Dedifferentiated amniotic fluid mesenchymal stem cell (primary cell): ENCODE data around the gene SYN1.
"Not testable (repeated sequence)": the region's sequence is repeated elsewhere in the genome, so short reads cannot be mapped to it uniquely, and the experiment has no call there.

ENCODE experiments used
- DNase-seq: peaks from one replicate; pipeline ENCODE4 v3.0.0-alpha.2; 2016; ENCODE audit errors: extremely low spot score

SYN1 gene

DNA sequence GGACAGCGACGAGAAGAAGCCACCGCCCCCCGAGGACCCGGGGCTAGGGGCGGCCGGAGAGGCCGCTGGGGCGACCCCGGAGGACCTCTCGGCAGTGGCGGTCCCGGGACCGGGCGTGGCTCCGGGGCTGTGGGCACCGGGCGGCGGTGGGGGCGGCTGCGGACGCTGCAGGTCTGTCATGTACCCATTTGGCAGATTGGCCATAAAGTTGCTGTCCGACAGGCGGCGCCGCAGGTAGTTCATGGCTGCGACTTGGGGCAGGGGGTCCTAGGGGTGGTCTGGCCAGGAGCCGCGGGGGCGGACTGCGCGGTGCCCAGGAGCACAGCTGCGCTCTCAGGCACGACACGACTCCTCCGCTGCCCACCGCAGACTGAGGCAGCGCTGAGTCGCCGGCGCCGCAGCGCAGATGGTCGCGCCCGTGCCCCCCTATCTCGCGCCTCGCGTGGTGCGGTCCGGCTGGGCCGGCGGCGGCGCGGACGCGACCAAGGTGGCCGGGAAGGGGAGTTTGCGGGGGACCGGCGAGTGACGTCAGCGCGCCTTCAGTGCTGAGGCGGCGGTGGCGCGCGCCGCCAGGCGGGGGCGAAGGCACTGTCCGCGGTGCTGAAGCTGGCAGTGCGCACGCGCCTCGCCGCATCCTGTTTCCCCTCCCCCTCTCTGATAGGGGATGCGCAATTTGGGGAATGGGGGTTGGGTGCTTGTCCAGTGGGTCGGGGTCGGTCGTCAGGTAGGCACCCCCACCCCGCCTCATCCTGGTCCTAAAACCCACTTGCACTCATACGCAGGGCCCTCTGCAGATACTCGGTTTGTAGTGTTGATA, at the start of gene SYN1:
Gene SYN1, minus strand, starts transcription at position 372 of the 817 bp plus-strand sequence. Its CDS starts 129 bp downstream, at position 243.
- DNase-seq: no peak

DNA sequence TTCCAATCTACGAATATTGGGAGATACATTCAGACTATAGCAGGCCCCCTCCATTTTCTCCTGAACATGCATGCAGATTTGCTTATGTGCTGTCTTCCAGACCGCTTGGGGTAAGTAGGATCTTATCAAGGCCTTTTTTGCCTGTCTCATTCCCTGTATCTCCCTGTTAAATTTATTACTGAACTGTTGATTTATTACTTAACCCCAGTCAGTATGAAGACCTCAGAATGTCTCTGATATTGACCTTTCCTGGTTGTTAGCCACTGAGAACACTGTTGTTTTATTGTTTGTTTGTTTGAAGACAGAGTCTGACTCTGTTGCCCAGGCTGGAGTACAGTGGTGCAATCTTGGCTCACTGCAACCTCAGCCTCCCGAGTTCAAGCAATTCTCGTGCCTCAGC, 46.1 kb upstream of the SYN1 start:
- DNase-seq: not testable (repeated sequence)

DNA sequence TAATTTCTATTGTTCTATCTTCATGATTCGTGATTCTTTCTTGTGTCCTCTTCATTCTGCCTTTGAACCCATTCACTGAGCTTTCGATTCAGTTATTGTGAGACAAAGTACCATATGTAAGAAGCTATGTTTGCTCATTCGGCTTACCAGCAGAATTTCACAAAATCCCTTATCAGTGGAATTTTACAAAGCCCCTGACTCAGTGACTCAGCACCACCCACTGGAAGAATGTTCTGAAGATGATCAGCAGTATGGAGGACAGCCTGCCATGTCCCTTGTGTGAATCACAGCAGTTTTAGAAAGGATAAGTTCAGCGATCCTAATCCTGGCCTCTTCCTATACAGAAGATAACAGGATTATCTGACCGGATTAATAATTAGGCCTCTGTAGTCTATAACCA, 45.1 kb upstream of the SYN1 start:
- no peak for DNase-seq

DNA sequence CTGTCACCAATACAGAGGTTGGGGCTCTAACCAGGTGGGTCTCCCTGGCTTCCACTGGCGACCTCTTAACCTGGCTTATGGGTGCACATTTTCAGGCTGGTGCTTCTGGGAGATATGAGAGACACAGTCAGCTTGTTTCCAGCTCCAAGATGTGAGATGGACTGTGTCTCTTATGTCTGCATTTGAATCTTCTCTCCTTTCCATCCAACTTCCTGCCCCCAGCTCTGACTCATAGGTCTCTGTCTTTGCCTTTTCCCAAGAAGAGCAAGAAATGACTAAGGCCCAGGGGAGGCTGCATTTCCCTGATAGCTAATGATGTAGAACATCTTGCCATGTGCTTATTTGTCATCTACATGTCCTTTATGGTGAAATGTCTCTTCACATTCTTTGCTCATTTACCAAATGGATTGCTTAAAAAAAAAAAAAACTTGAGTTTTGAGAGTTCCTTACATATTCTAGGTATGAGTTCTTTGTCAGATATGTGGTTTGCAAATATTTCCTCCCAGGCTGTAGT, 42.5 kb upstream of the SYN1 start:
- DNase-seq: peak; percentile 68

DNA sequence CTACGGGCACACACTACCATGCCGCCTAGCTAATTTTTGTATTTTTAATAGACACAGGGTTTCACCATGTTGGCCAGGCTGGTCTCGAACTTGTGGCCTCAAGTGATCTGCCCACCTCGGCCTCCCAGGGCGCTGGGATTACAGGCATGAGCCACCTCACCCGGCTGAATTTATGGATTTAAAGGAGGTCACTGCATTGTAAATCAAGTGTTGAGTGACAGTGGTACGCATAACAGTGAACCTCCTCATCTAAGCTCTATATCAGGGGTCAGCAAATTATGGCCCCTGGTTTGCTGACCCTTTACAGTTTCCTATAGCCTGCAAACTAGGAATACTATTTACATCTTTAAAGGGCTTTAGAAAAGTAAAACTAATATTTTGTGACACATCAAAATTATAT, 41.9 kb upstream of the SYN1 start:
- DNase-seq: no peak

DNA sequence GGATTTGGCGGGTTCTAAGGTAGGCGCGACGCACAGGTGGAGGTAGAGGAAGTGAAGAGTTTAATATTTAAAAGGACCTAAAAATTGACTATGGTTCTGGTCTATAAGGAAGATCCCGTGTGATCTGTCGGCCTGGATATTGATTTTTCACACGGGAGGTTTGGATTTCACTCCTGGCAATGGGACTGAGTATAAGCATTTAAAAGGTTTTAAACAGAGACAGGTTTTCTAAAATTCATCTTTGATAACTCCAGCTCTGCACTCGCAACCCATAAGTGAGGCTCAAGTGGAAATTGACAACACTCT, 39.7 kb upstream of the SYN1 start:
- no peak for DNase-seq

DNA sequence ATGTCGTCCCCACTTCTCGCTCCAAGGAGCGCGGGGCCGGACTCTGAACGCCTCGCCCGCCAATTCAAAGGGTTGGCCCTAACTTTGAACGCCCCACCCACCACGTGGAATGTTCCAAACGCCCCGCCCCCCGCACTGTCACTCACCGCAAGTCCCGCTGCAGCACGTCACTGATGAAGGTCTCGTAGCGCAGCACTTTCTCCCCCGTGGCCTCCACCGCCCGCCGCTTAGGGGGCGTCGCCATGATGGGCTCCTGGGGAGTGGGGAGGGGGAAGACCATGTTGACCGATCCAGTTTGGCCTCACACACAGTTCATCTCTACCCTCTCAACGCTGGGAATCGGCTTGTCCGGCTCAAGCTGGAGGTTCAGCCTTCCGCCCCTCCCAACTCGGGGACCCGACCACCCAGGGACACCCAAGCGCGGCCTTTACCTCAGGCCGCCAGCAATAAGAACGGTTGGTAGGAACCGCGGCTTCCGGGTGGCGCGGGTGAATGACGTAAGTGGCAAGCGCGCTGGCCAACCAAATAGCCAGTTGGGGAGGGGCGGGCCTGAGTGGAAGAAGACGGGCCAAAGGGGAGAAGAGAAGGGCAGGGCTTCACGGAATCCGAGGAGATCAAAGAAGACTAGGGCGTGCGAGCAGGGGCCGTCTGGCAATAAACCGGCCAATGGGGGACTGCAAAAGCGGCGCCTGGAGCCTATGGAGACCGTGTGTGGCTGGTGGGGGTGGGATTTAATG, 39.2 kb upstream of the SYN1 start, which contains the start of gene UXT:
Gene UXT, minus strand, starts transcription at position 497 of the 737 bp plus-strand sequence. Its CDS starts 253 bp downstream, at position 244.
- DNase-seq: peak; percentile 93

DNA sequence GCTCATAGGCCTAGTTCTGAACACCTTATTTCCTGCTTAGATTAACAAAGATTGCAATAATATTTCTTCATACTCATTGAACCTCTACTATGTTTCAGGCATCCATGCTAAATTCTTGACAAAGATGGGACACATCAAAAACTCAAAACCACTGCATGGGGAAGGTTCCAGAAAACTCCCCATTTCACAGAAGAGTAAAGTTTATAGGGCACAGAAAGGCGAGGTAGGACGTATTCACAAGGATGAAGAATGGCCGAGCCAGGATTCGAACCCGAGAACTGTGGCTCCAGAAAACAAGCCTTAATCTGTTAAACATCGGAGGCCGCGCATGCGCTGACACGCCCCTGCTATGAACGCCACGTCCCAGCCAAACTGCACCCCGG, 38.6 kb upstream of the SYN1 start:
- no peak for DNase-seq

DNA sequence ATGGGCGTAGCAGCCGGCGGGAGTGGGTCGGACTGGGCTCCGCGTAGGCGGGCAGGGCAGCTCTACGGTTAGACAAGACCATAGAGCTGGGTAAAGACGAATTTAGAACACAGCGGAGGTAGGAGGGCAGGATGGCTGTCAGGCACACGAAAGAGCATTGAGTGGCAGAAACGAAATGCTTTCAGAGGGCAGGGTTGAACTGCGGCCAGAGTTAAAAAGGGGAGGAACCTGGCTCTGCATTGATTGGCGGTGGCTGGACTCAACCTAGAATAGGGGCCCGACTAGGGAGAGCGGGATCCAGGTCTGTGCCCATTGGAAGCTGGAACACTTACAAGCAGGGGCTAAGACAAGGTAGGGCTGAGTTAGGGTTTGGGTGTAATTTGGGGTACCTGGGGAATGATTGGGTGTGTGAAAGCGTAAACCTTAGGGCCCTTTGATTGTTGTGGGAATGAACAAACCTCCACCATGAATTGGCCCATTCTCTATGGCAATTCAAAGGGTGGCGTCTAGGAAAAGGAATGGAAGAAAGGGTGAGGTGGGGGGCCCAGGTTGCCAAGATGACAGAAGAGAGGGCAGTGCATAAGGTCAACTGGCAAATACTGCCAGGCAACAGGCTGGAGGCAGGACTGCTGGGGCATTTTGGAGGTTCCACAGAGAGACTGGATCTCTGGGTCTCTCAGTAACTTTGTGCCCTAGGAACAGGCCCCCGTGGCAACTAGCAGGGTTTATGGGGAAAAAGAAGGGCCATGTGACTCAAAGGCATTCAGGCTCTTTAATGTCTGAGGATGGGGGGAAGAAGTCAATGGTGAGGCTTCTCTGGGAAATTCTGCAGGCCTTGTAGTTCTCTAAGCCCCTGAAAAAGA, 31.6 kb upstream of the SYN1 start:
- no peak for DNase-seq

DNA sequence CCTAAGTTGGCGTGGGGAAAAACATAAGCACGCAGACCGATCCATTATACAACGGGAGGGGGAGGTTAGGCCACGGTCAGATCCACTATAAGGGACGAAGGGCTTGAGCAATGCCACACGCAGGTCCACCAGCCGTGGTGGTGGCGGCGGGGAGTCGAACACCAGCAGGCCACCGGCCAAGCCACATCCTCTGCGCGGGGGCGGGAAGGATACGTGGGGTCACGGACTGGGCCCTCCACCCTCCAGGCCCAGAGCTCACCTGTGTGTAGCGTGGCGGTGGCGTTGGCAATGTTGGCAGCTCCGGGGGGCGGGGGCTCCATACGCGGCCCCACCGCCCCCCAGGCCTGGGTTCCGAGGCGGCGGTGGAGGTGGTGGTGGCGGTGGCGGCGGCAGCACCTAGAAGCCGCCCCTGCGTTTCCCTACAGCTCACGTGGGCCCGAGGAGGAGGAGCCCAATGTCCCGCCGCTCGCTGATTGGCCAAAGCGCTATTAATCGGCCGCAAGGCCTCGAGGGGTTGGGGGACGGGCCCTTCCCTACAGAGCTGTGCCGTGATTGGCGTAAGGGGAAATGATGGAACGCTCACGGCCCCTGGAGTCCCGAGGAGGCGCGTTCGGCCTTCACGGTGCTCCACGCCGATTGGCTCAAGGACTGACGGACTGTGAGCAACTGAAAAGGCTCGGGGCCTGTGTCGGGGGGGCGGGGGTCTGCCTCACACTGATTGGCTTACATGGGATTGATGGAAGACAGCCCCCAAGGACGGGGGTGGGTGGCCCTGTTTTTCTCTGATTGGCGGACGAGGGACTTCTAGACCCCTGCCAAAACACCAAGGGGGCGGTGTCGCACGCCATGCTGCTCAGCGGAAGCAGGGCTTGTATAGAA, 30.7 kb upstream of the SYN1 start, which contains the start of gene ELK1:
Gene ELK1, minus strand, starts transcription at position 400 of the 879 bp plus-strand sequence. CDS start 9,122 bp downstream, outside the sequence.
- peak; percentile 96 for DNase-seq

DNA sequence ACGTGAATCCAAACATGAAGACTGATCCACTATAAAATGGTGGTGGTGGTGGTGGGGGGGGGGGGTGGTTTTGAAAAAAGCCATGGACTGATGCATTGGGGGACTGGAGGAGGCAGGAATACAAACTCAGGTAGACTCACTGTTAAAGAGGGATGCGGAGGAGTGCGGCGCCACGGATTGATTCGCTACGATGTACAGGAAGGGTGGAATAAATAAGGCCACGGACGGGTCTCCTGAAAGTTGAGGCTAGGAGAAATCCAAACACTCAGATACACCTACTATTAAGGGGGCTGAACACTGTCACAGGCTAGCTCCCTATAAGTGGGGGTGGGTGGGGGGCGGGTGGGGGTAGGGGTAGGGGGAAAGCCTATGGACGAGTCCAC, 30.1 kb upstream of the SYN1 start:
- DNase-seq: no peak

DNA sequence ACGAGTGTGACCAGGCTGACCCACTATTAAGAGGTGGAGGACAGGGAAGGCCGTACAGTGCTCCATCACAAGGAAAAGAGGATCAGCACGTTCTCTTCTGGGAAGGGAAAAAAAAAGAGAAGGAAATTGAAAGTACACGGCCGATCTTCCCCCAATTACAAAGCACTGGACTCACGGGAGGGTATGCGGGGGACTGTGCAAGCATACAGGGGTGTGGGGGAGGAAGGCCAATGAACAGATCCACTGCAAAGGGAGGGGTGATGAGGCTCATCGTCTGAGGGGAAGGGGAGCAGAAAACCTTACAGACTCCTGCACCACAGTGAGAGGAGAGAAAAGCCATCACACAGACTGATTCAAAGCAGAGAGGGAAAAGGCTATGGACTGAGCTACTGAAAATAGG, 29.6 kb upstream of the SYN1 start:
- DNase-seq: no peak

DNA sequence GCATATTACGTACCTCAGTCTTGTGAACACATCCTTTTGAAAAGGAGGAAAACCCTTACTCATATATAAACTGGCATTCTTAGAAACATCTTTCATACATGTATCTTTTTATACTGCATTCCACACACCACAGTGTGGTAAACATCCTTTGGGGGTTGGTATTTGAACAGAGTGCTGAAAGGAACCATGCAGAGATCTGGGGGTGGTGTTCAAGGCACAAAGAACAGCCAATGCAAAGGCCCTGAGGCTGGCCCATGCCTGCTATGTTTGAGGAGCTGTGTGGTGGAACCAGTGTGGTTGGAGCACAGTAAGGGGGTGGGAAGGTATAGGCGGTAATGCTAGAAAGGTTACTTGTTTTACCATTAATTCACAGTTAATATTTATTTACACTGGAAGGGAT, 28.7 kb upstream of the SYN1 start:
- no peak for DNase-seq

DNA sequence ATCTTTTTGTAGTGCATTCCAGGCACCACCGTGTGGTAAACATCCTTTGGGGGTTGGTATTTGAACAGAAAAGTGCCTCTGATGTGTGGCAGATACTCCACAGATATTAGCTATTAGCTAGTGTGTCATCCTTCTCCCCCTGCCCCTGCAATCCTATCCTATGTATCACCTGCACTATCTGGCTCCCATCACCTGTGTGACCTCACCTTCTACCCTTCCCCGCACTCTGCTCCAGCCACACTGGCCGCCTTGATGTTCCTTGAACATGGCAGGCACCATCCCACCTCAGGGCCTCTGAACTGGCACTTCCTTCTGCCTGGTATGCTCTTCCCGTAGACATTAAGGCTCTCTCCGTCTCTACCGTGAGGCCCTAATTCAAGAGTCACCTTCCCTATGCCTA, 27.0 kb upstream of the SYN1 start:
- DNase-seq: no peak

DNA sequence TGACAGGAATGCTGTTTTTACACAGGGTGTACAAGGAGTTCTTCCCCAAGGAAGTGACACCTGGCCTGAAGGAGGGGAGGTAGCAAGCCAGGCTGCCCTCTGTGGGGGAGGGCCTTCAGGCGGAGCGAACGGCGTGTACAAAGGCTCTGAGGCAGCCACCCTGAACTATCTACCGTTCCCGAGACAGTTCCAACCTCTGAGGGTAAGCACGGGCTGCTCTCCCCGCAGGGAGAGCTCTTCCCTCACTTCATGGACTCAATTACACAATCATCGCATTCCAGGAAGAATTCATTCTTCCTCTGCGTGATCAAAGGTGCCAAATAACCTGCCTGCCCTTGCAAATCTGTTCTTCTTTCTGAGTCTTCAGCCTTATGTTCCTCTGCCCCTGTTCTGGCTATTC, 25.9 kb upstream of the SYN1 start:
- no peak for DNase-seq

DNA sequence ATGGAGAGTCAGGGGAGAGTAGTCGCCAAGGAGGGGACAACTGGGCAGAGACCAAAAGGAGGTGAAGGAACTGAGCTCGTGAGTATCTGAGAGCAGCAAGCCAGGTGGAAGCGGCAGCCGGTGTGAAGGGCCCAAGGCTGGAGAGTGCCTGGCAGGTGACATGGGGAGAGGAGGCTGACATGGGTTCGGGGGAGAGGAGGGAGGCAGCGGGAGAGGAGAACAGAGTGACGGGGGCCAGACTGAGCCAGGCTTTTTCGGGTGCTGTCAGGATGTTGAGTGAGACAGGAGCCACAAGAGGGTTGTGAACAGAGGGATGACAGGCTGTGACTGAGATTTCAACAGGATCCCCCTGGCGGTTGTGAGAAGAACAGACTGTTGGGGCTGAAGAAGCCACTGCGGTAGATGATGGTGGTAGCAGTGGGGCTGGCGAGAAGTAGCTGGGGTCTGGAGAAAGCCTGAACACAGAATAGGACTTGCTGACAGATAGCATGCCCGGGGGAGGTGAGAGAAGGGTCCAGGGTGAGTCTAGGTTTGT, 25.0 kb upstream of the SYN1 start:
- no peak for DNase-seq

DNA sequence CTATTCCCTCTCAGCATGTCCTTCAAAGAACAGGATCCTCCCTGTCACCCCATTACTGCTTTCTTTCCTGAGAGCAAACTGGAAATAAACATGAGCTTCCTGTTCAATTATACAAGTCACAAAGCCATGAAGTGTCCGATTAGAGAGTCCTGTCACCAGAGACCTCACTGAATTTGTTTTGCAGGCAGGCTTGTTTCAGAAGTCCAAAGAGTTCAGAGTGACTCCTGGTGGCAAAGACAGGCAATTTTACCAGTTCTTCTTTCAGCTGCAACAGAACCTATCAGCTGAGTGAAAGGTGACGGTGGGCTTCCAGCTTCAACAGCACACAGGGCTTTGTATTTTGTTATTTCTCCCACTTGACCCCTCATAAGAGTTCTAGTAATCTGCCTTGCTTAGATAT, 24.3 kb upstream of the SYN1 start:
- DNase-seq: no peak

DNA sequence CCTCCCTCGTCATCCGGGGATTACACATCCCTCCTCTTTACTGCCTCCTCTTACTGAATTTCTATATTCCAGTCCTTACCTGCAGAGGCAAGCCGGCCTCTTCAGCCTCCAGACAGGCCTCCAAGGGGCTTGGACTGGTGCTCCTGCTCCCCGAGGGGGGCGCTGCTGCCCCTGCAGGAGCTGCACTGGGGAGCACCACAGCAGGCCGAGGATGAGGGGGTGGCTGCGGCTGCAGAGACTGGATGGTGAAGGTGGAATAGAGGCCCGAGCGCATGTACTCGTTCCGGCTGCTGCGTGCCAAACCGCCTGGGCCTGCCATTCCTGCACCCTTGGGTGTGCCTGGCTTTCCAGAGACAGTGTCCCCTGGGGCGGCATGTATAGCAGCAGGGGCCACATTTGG, 19.2 kb upstream of the SYN1 start:
- no peak for DNase-seq

DNA sequence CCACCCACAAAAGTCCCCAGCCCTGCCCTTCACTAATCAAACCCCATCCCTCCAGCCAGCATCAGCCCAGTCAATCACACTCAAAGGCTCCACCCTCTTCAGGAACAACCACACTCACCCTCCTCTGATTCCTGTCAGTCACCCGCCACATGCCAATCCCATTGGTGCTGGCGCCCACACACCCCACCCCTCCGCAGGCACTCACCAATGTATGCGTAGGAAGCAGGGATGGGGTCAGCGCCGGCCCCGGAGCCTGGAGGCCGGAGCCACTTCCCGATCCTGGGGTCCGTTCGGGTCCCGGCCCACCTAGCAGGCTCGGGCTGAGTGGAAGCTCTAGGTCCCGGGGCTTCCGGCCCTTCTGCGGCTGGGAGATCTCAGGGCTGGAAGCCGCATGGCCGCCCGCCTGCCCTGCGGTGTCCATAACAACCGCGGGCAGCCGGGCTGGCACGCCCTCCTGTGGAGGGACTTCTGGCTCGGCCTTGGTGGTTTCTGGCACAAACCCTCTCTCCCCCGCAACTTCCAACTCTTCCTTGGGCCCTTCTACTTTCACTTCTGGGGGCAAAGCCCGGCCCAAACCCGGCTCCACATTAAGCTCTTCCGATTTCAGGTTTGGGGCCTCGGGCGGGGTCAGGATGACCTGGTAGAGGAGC, 18.0 kb upstream of the SYN1 start:
- DNase-seq: no peak

DNA sequence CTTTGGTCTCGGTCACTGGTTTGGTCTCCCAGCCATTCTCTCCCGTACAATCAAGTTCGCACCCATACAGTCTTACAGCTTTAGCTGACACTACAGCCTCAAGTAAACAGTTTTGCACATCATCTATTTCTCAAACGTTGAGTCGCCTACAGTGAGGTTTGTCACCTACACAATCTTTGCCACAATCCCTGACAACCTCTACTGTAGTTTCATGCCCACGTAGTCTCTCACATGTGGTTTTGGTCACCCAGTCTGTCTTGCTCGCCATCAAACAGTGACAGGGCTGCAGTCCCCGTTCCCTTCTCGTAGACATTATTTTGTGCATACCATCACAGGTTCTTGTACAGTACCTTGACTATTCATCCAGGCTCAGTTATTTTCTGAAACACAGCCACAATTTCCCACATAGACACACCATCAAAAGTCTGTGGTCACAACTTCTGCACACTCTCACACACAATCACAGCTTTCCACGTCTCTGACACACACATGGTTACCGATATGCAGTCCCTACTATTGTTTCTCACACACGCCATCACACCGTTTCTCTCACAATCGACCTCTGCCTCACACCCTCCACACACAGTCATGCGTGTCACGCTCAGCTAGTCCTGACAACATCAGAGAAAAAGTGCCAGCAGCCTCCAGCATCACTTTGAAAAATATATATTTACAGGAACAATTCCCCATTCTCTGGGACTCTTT, 15.4 kb upstream of the SYN1 start:
- no peak for DNase-seq
